NCI-H2107 treated with DMSO at 0.1 percent for 48 hours (cell line): ENCODE results near the gene RXFP3.

Experiments
- DNase-seq: peaks from one replicate; lab custom pipeline; 2025; ENCODE audit not compliant: unreplicated experiment; lab: John Stamatoyannopoulos, UW

The RXFP3 gene

DNA sequence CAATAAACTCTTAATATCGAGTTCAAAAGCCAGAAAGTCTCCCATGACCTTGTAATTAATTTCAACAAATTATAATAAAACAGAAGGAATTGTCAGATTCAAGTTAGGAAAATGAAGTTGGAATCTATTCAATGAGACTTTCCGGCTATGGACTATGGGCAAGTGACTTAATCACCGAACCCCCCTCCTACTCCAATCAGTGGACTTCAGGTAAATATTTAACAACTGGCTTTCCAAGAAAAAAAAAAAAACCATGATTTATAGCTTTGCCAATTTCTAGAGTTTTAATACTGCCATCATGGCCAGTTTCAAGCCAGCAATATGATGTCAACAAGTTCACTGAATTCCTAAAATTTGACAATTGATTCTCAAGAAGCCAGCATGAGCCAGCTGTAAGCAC is 43.8 kb downstream of the RXFP3 start:
- DNase-seq, result no peak

DNA sequence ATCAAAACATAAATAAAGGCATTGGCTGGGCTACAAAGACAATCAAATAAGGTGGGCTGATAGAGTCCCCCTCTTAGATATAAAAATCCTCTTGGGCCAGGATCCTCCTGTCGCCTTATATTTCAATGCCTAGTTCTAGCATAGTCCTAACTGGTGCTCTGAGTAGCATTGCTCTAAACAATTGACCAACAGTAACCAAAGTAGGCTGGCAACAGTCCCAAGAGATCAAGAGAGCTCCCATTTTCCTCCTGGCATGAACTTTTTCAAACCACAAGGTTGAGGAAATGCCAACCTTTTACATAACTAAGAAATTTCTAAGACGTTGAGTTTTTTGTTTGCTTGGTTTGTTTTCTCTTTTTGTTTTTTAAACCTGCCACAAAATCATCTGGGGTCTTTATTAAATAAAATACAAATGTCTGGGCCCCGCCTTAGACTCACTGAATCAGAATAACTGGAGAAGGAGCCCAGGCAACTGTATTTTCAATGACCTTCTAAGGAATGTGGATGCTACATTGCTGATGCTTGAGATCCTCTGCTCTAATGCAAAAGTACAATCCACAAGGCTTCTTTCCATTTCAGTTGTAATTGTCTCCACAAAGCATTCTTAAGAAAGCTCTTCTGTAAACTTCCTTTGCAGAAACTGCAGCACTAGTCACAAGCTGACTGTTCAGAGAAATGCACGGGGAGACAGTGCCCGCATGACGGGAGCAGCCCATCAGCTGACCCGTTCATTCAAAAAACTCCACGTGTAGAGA is 45.4 kb downstream of the RXFP3 start:
- DNase-seq, result no peak

DNA sequence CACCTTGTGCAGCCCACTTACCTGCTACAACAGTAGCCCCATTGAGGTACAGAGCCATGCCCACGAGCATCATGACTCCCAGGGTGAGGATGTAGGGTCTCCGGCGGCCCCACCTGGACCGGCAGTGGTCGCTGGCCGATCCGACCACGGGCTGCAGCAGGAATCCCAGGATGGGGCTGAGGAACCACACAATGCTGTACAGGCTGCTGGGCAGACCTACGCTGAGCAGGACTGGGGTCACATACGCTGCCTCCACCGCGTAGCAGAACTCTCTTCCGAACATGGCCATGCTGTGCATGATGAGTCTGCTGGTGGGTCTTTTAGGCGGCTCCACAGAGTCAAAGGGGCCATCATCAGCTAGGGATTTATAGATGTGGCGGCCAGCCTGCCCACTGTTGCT is 48.0 kb downstream of the RXFP3 start:
- no peak for DNase-seq

DNA sequence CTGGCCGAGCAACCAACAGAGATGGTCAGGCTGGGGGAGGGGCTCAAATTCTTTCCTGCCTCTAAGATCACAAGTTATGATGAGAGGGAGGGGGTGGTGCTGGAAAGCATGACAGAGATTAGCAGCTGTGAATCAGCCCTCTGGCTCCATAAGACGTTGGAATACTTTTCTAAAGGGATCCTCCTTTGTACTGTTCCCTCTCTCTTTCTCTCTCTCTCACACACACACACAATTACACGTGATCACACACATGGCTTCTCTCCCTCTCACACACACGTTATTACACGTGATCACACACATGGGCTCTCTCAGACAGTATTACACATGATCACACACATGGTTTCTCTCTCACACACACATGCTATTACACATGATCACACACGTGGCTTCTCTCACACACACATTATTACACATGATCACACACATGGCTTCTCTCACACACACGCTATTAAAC is 48.5 kb downstream of the RXFP3 start, which contains the start of gene SLC45A2:
TSS of gene SLC45A2 (minus strand) at position 23 of the 454 bp plus-strand sequence. CDS start 110 bp downstream, outside the sequence.
- no peak for DNase-seq

DNA sequence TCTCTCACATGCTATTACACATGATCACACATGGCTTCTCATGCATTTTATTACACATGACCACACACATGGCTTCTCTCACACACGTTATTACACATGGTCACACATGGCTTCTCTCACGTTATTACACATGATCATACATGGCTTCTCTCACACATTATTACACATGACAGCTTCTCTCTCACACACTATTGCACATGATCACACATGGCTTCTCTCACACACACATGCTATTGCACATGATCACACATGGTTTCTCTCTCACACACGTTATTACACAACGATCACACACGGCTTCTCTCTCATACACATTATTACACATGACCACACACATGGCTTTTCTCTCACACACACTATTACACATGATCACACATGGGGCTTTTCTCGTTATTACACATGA is 49.3 kb downstream of the RXFP3 start:
- DNase-seq, result no peak
